ENCODE data around the gene EXPH5.
A peak's percentile ranks its signal among the peaks of the same experiment; 100 is the strongest.

Gene EXPH5

GRCh38 chr11:108468478-108468864 is 125.1 kb downstream of the EXPH5 start:
- no peak for DNase-seq (ENCODE audit: low read depth)

GRCh38 chr11:108467091-108467823 is 126.3 kb downstream of the EXPH5 start, which contains the start of gene C11orf65:
Gene C11orf65 (minus strand): TSS chr11:108467529. CDS start chr11:108461559, 5,970 bp downstream.
- DNase-seq (ENCODE audit: low read depth), result peak; percentile 86

- DNase-seq (ENCODE audit: low read depth), result no peak
Observed at GRCh38 chr11:108466405-108466804, 127.2 kb downstream of the EXPH5 start.
